NCI-H1436 treated with DMSO at 0.1 percent for 48 hours (cell line): Measurements from ENCODE around the gene PLXDC2.

Source experiments
- DNase-seq: peaks from one replicate; lab custom pipeline; 2025; lab: John Stamatoyannopoulos, UW

PLXDC2 gene

DNA sequence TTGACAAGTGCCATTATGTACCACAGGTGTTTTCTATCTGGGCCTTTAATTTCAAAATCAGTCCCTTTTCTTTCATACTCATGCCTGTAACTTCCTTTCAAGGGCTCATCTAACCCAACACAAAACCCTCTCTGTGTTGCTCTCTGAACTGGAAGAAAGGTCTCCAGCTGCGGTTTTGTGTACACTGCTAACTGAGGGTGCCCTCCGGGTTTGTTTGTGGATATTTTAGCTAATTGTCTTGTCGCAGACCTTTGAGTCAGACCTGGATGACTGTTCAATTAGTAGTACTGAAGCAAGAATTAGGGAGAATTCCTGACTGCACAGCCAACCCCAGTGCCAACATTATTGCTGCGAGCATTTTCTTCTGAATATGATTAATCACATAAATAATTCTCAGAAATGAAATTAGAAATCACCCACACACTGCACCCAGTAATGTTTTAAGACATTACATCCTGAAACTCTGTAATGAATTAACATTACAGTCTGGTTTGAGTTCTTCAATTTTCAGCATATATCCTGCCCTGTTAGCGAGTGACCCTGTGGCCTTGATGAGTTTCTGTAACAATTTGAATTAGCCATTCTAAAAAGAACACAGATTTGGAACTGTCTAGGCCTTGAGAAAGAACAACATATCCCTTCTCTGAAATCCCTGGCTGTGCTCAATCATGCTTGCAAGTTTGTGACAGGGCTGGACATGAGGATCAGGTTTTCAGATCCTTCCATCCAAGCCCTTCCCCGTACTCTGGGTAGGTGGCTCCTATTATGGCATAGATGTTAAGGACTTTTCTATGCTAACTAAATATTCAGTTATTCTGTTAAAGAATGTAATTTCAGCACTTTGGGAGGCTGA is 460.1 kb downstream of the PLXDC2 start:
- DNase-seq, result no peak

DNA sequence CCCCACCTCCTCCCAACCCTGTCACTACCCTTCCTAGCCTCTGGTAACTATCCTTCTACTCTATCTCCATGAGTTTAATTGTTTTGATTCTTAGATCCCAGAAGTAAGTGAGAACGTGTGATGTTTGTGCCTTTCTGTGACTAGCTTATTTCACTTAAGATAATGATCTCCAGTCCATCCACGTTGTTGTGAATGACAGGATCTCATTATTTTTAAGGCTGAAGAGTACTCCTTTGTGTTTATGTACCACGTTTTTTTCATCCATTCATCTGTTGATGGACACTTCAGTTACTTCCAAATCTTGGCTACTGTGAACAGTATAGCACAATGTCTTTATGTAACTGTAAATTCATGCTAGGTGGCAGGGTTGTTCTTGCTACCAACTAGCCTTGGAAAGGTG is 461.6 kb downstream of the PLXDC2 start:
- DNase-seq, result no peak

DNA sequence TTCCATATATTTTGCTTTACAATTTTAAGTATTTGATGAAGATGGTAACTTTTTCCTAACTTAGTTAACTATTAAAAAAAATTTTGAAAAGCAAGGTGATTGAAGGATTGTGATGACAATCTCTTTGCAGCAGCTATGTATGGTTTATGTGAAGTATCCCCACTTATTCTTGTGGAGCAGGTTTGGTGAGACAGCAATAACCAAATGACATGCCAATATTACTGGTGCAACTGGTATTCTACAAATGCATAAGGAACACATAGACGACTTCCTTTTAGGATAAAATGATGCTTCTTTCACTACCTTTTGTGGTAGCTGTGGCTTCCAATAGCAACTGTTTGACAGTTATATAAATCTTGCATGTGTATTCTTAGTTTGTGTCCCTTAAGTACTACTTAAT is 465.3 kb downstream of the PLXDC2 start:
- DNase-seq, result no peak

DNA sequence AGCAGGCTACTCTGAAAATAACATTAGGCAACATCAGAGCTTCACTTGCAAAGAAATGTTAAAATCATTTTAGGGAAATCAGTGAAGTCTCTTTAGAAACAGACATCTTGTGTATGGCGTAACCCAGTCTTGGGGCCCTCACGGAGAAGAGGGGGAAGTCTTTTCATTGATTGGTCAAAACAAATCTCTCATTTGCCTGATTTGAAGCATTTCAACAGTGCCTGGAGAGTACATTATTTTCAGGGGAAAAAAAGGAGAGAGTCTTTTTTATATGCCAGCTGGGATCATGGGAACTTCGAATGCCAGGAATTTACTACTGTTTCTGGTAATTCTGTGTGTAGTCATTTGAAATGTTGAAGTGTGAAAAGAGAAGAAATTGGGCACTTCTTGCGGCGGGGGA is 471.4 kb downstream of the PLXDC2 start:
- DNase-seq, result no peak

DNA sequence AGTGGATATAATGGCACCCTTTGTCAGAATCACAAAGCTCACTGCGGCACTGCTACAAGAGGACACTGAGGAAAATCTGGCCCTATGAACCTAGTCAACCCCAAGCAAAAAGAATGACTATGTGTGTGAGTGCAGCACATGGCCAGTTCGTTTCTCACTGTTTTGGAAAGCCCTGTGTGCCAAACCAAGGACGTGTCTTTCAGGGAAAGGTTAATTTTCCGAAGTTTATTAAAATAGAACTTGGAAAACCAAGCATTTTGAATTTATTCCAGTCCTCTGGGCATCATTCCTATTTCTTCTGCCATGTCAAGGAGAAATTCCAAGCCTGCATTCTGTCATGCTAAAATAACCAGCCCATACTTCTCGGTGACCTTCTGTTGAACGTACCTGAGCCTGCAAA is 471.8 kb downstream of the PLXDC2 start:
- no peak for DNase-seq

DNA sequence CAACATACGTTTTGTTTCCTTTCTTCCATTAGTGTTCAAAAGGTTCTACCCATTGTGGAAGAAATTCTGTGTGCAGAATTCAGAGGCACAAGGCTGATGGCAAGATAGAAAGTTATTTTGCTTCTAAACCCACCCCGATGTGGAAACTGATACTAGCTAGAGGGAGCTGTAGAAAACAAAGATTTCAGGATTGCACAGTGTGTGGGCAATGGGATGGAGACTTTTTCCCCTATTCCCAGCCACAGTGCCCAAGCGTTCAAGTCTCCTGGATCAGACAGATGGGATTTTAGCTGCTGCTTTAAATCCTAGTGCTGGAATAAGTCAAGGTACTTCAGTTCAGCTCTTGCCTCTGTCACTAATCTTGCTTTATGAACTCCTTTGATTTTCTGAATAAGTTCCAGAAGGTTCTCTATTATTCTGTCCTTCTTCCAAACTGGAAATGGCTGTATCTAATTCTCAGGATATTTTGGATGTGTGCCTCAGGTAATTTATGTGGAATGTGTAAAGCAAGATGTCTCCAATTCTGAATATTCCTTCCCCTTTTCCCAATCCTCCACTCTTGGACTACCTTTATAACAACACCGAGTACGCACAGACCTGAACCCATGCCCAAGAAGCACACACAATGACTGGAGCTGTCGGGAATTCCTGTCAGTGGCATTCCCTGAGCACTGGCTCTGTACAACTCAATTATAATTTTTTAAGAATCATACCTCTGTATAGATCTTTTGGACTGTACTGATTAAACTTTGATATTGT is 473.0 kb downstream of the PLXDC2 start:
- DNase-seq, result no peak

DNA sequence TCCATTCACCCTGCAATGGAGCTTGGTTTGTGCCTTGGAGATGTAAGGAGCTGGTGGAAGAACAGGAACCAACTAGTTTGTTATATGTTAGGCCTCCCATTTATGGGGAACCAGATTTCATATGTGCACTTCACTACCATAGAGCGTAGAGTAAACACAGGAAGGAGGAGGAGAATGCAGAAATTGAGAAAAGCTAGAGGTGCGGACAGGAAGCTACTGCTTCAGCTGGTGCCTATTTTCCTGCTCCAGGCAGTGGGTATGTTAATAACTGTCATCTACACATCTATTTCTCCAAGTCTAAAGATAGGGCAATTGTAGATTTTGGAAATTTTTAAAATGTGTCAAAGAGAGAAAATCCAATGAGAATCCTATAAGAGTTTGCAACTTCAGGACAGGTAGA is 482.2 kb downstream of the PLXDC2 start:
- DNase-seq, result no peak

DNA sequence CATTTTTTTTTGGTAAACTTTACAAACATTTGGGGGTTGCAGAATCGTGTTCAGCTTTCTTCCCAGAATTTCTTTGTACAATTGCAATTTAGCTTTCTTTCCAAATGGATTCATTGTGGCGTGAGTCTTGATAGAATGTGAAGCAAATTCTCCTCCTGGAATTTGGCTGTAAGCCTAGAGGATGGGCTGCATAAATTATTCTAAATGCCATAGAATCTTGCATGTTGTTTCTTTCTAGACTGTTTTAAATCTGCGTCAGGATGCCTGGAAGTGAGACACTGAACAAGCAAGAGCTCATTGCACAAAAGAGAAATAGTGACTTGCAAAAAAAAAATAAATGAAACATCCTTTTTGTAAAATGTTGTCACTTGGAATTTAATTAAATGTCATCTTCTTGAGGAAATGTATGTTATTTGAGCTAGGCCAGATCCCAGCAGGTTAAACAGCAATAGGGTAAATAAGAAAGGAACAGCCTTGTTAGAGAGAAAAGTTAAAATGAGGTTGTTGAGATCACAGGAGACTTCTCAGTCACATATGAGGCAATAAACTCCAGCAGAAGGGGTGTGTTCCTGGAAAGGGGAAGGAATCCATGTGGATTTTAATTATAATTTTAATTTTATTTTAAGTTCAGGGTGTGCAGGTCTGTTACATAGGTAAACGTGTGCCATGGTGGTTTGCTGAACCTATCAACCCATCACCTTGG is 483.0 kb downstream of the PLXDC2 start:
- DNase-seq, result no peak

DNA sequence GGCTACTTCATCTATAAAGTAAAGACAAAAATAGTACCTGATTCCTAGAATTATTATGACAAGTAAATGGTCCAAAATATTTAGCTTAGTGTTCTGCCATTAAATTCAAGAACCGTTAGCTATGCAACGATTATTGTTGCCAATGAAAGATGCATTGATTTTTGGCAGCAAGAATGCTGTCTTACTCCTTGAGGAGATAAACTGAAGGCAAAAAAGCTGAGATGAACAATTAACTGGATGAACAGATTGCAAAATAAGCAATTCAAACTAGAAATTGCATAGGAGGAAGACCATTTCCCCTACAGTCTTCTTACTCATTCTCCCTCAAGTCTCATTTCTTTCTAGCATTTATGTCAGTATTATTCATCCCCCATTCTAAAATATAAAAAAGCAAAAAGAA is 484.5 kb downstream of the PLXDC2 start:
- DNase-seq, result no peak

DNA sequence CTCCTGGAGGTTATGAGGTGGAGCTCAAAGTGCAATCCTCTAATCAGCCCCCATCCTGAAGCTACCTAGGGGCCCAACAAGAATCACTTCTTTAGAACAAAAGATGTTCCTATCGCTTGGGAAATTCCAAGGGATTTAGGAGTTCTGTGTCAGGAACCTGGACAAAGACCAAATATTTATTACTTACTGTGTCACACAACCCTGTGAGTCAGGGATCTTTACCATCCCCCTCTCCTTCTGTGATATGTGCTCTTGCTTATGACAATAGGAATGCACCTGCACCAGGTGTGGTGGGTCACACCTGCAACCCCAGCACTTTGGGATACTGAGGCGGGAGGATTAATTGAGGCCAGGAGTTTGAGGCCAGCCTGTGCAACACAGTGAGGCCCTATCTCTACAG is 485.8 kb downstream of the PLXDC2 start:
- no peak for DNase-seq

DNA sequence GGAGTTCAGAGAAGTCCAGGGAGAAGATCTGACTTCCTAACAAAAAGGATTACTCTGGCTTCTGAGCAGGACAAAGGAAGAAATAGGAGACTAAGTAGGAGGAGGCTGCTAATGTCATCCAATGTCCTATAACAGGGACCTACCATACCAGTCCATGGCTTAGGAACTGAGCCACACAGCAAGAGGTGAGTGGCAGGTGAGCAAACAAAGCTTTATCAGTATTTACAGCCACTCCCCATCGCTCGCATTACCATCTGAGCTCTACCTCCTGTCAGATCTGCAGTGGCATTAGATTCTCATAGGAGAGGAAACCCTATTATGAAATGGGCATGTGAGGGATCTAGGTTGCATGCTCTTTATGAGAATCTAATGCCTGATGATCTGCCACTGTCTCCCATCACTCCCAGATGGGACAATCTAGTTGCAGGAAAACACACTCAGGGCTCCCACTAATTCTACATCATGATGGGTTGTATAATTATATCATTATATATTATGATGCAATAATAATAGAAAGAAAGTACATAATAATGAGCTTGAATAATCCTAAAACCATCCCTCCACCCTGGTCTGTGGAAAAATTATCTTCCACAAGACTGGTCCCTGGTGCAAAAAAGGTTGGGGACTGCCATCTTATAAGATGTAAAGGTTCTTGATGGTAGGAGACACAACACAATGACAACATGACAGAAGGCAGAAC is 487.4 kb downstream of the PLXDC2 start:
- DNase-seq, result no peak

DNA sequence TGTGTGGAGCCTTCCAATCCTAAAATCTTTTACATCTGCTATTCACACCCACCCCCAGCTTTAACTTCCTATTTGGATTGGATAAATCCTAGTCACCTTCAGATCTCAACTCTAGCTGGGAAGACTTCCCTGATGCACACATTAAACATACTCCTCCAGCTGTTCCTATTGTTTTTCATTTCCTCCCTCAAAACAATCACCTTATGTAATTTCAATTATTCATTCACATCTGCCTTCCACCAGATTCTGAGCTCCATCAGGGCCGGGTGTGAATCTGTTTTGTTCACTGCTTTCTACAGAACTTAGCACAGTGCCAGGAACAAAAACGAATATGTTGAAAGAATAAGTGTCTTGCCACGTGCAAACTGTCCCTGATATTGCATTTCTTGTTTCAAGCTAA is 497.4 kb downstream of the PLXDC2 start:
- DNase-seq, result no peak

DNA sequence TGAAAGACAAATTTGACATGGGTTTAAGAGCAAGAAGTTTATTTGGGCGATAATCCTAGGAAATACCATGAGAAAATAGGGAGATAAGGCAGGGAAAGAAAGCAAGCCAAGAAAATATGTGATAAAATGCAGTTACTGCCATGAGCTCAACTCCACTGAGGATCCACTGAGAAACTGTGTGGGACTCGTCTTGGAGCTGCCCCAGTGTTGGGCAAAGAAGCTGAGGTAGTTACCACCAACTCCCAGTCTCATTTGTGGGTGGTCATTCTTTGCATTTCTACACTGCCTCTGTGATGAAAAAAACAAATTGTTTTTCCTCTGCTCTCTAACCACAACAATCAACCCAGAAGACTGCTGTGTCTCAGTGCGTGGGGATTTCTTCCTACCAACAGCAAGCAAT is 498.2 kb downstream of the PLXDC2 start:
- no peak for DNase-seq

DNA sequence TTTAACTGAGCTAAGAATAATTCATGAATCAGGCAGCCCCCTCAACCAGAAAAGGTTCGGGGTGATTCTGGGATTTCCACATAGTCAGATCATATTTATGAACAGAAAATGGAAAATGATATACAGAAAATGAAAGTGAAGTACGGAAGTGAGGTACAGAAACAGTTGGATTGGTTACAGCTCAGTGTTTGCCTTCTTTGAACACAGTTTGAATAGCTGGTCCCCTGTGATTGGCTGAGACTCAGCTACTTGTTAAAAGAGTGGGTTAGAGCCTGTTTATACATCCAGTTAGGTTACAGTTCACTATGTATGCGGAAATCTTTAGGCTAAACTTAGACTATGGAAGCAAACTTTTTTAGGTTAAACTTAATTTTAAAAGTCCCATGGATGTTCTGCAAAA is 511.7 kb downstream of the PLXDC2 start:
- DNase-seq, result no peak

DNA sequence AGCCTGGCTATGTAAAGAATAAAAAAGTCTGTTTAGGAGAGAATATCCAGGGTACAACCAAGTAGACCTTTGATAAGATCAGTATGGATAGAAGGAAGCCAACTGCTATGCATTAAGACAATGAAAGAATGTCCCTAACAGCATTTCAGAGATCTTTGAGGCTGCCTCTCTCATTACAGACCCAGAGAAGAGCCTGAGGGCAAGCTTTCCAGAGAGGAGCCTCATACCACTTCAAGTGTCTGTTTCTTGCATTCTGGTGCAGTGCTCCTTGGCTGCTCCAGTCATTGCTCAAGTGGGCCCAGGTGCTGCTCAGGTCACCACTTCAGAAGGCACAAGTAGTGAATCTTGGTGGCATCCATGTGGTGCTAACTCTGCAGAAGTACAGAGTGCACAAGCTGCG is 514.0 kb downstream of the PLXDC2 start:
- DNase-seq, result no peak

DNA sequence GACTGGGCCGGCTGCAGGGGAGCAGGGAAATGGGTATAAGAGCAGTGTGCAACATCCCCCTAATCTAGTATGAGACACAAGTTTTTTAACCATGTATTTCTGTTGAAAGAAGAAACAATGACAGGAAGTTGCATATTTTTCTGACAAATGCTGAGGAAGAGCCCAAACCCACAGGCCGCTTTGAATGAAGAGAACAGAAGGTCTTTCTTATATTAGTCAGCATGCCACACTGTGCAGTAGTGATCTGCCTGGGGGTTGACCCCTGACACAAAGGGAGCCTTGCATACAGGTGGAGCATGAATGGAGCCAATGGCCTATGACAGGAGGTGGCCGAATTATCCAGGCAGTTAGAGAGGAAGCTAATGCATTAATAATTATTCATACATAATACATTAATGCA is 518.3 kb downstream of the PLXDC2 start:
- no peak for DNase-seq
